Coronary artery (tissue), 2 donors: ENCODE data around the gene ANO9.

ENCODE experiments used
- DNase-seq: peaks from one replicate; pipeline ENCODE4 v3.0.0-alpha.2; 2017; ENCODE audit warnings: low spot score
- H3K27ac ChIP-seq, 2 donors: fragments of 200-600 bp; sonication (generic); one replicate each; pipeline ENCODE4 v1.5.1; 2016 to 2019
- H3K4me3 ChIP-seq: fragments of 200-600 bp; sonication (generic); 2 replicates; pipeline ENCODE4 v1.5.1; 2016; ENCODE audit warnings: mild to moderate bottlenecking, moderate library complexity
- CTCF ChIP-seq: fragments of 200-600 bp; sonication (generic); IDR thresholded peaks from one replicate; pipeline ENCODE4 v1.5.1; 2019; ENCODE audit warnings: antibody characterized with exemption

The ANO9 gene

GRCh38 chr11:488579-488978 lies 46.8 kb upstream of the ANO9 start:
- H3K4me3 ChIP-seq = no peak overlapping the region
- no peak for TF ChIP-seq CTCF
- DNase-seq = no peak
- H3K27ac ChIP-seq = no peak overlapping the region

- H3K27ac ChIP-seq = no peak overlapping the region
- no peak for DNase-seq
- H3K4me3 ChIP-seq = no peak overlapping the region
- TF ChIP-seq CTCF = no peak
Observed at GRCh38 chr11:488062-488461, 46.3 kb upstream of the ANO9 start.

GRCh38 chr11:487571-488021 lies 45.8 kb upstream of the ANO9 start:
- H3K27ac ChIP-seq = no peak overlapping the region
- TF ChIP-seq CTCF = no peak

GRCh38 chr11:486189-486588 lies 44.4 kb upstream of the ANO9 start:
- TF ChIP-seq CTCF = no peak
- no peak overlapping the region for H3K4me3 ChIP-seq
- no peak for DNase-seq
- H3K27ac ChIP-seq = no peak overlapping the region

More at GRCh38 chr11:487571-488021, 45.8 kb upstream of the ANO9 start:
- no peak for DNase-seq
- H3K4me3 ChIP-seq = no peak overlapping the region

GRCh38 chr11:484616-485015 lies 42.8 kb upstream of the ANO9 start:
- TF ChIP-seq CTCF = no peak
- no peak overlapping the region for H3K4me3 ChIP-seq
- H3K27ac ChIP-seq = no peak overlapping the region
- no peak for DNase-seq

GRCh38 chr11:479311-479710 lies 37.5 kb upstream of the ANO9 start:
- H3K27ac ChIP-seq = no peak overlapping the region
- TF ChIP-seq CTCF = no peak
- DNase-seq = no peak
- H3K4me3 ChIP-seq = no peak overlapping the region

- TF ChIP-seq CTCF = no peak
- Histone ChIP-seq H3K27ac (no peak overlapping the region), H3K4me3 (no peak overlapping the region)
- no peak for DNase-seq
Observed at GRCh38 chr11:477052-477715, 35.4 kb upstream of the ANO9 start.
